ENCODE results near the gene SLC48A1. TPM values are rescaled to one million over a fixed set of nuclear protein-coding genes. Genes with fewer than 3 reads are reported as not detected.
A peak's percentile ranks its signal among the peaks of the same experiment; 100 is the strongest.

Gene SLC48A1
- total and polyA plus RNA-seq, 2 donors (not counting 3 experiments of a cell fraction or from before 2014, with no cell fraction given), result 17.3 to 20.3 TPM

DNA sequence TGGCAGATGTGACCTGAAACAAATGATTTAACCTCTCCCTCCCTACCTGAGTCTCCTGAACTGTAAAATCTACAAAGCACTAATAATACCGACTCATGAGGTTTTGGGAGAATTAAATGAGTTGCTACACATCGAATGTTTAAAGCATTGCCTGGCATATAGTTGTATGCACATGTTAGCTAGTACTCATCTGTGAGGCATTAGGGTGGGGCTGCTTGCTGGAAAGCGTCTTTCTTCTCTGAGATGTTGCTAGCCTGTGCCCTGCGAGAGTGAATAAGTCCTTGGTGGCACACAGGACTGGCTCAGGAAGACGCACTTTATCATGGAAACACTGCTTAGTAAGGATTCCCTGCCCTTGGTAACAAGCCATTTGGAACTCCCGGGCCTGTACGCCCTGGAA, 20.5 kb upstream of the SLC48A1 start:
- H3K9ac ChIP-seq (replicated peaks; ENCODE audit: extremely low read depth, insufficient read depth, low read length), result no peak overlapping the region
- H3K27me3 ChIP-seq (ENCODE audit: control insufficient read depth in 2 of 2, insufficient read depth in 2 of 2, low read length in 2 of 2), result no peaks in the 10 kb centered on the region
- H3K4me2 ChIP-seq (ENCODE audit: insufficient read depth, low read length), result no peak overlapping the region
- no peaks in the 10 kb centered on the region for H4K20me1 ChIP-seq (replicated peaks; ENCODE audit: control insufficient read depth, extremely low read depth, insufficient read depth, low read length)
- dilution Hi-C loops (cut with MboI; ENCODE audit: extremely low pct_ligation_motif_present, low sequenced_read_pairs), result no loop called here
- H3K4me3 ChIP-seq (replicated peaks in 1 of 3; ENCODE audit: insufficient read depth in 1 of 3, low read depth in 1 of 3, low read length in 3 of 3), result no peak overlapping the region
- no peak for TF ChIP-seq GATA2 (IDR thresholded peaks at IDR 0.05; ENCODE audit: insufficient read depth, insufficient read length, low read depth, low read length)
- no peak for TF ChIP-seq POLR2A (IDR thresholded peaks at IDR 0.05; ENCODE audit: low read depth, low read length)
- H3K79me2 ChIP-seq (ENCODE audit: control insufficient read depth, insufficient read depth, low read length), result peaks cover 28% of the 10 kb centered on the region
- intact Hi-C loops (cut with micrococcal nuclease), result no loop called here
- no peaks in the 10 kb centered on the region for H3K9me1 ChIP-seq (replicated peaks; ENCODE audit: control insufficient read depth, extremely low read depth, insufficient read depth, low read length)
- H3K27ac ChIP-seq (ENCODE audit: insufficient read depth, low read depth, low read length), result peak overlapping the region; percentile 70
- FAIRE-seq (peak; percentile 18), DNase-seq (ENCODE audit: low read depth, low spot score) (no peak)
- CTCF ChIA-PET, result interaction anchor here (1.5 to 8.4 kb wide), 2 partner anchors 10 to 15 kb away, joined by 5 to 105 read pairs; no protein-coding TSS in a partner anchor
- no TSS peak for BruUV-seq (replicated peaks)
- H2AFZ ChIP-seq (ENCODE audit: low read depth, low read length), result no peak overlapping the region
- peaks cover 48% of the 10 kb centered on the region for H3K4me1 ChIP-seq (ENCODE audit: control insufficient read depth, extremely low read depth, insufficient read depth, low read length)
- H3K36me3 ChIP-seq (ENCODE audit: control insufficient read depth in 2 of 2, extremely low read depth in 1 of 2, insufficient read depth in 2 of 2, low read length in 2 of 2), result peaks cover 6 to 38% of the 10 kb centered on the region in 2 experiments
- POLR2A ChIA-PET, result no interaction called here
- H3K9me3 ChIP-seq (replicated peaks; ENCODE audit: control insufficient read depth, insufficient read depth, low read length), result no peaks in the 10 kb centered on the region

GRCh38 chr12:47753021-47754001, 19.7 kb upstream of the SLC48A1 start:
- H3K9ac ChIP-seq (replicated peaks; ENCODE audit: extremely low read depth, insufficient read depth, low read length), result no peak overlapping the region
- POLR2A ChIA-PET, result no interaction called here
- dilution Hi-C loops (cut with MboI; ENCODE audit: extremely low pct_ligation_motif_present, low sequenced_read_pairs) (no loop called here), intact Hi-C loops (cut with micrococcal nuclease) (no loop called here)
- peak overlapping the region; percentile 31 for H3K4me2 ChIP-seq (ENCODE audit: insufficient read depth, low read length)
- peaks cover 52% of the 10 kb centered on the region for H3K4me1 ChIP-seq (ENCODE audit: control insufficient read depth, extremely low read depth, insufficient read depth, low read length)
- CTCF ChIA-PET, result interaction anchor here (1.3 to 8.4 kb wide), 4 partner anchors 11 to 85 kb away, joined by 3 to 191 read pairs (median 58); no protein-coding TSS in a partner anchor
- DNase-seq (ENCODE audit: low read depth, low spot score), result peak; percentile 73
- no peaks in the 10 kb centered on the region for H4K20me1 ChIP-seq (replicated peaks; ENCODE audit: control insufficient read depth, extremely low read depth, insufficient read depth, low read length)
- no peaks in the 10 kb centered on the region for H3K27me3 ChIP-seq (ENCODE audit: control insufficient read depth in 2 of 2, insufficient read depth in 2 of 2, low read length in 2 of 2)
- no peak overlapping the region for H3K4me3 ChIP-seq (replicated peaks in 1 of 3; ENCODE audit: insufficient read depth in 1 of 3, low read depth in 1 of 3, low read length in 3 of 3)
- TF ChIP-seq EZH2 (IDR thresholded peaks at IDR 0.05; ENCODE audit: borderline replicate concordance, low read depth, low read length, severe bottlenecking) (no peak), MYC (IDR thresholded peaks at IDR 0.05; ENCODE audit: low read depth, low read length) (peak; percentile 17), POLR2A (IDR thresholded peaks at IDR 0.05; ENCODE audit: low read depth, low read length) (no peak), JUN (IDR thresholded peaks at IDR 0.05; ENCODE audit: borderline replicate concordance, insufficient read depth, insufficient read length, low read depth) (no peak), GATA2 (IDR thresholded peaks at IDR 0.05; ENCODE audit: insufficient read depth, insufficient read length, low read depth, low read length) (no peak), POLR2AphosphoS5 (IDR thresholded peaks at IDR 0.05; ENCODE audit: insufficient read depth, low read depth, low read length) (peak; percentile 63)
- TF ChIP-seq, protein P1, sequence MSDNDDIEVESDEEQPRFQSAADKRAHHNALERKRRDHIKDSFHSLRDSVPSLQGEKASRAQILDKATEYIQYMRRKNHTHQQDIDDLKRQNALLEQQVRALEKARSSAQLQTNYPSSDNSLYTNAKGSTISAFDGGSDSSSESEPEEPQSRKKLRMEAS (IDR thresholded peaks at IDR 0.05; ENCODE audit: insufficient read depth, insufficient read length), result peak; percentile 86
- TF ChIP-seq, protein P2, sequence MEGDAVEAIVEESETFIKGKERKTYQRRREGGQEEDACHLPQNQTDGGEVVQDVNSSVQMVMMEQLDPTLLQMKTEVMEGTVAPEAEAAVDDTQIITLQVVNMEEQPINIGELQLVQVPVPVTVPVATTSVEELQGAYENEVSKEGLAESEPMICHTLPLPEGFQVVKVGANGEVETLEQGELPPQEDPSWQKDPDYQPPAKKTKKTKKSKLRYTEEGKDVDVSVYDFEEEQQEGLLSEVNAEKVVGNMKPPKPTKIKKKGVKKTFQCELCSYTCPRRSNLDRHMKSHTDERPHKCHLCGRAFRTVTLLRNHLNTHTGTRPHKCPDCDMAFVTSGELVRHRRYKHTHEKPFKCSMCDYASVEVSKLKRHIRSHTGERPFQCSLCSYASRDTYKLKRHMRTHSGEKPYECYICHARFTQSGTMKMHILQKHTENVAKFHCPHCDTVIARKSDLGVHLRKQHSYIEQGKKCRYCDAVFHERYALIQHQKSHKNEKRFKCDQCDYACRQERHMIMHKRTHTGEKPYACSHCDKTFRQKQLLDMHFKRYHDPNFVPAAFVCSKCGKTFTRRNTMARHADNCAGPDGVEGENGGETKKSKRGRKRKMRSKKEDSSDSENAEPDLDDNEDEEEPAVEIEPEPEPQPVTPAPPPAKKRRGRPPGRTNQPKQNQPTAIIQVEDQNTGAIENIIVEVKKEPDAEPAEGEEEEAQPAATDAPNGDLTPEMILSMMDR (IDR thresholded peaks at IDR 0.05; ENCODE audit: extremely low read depth in 1 of 2, insufficient read depth in 1 of 2, low read depth in 1 of 2, low read length in 2 of 2), result no peak
- peaks cover 35% of the 10 kb centered on the region for H3K79me2 ChIP-seq (ENCODE audit: control insufficient read depth, insufficient read depth, low read length)
- peaks cover 3 to 31% of the 10 kb centered on the region in 2 experiments for H3K36me3 ChIP-seq (ENCODE audit: control insufficient read depth in 2 of 2, extremely low read depth in 1 of 2, insufficient read depth in 2 of 2, low read length in 2 of 2)
- H2AFZ ChIP-seq (ENCODE audit: low read depth, low read length), result peak overlapping the region; percentile 29
- peak overlapping the region; percentile 70 for H3K27ac ChIP-seq (ENCODE audit: insufficient read depth, low read depth, low read length)
- H3K9me3 ChIP-seq (replicated peaks; ENCODE audit: control insufficient read depth, insufficient read depth, low read length), result no peaks in the 10 kb centered on the region
- BruUV-seq (replicated peaks), result no TSS peak
- no peaks in the 10 kb centered on the region for H3K9me1 ChIP-seq (replicated peaks; ENCODE audit: control insufficient read depth, extremely low read depth, insufficient read depth, low read length)
- FAIRE-seq, result peak; percentile 97

Measured in endothelial cell of umbilical vein (primary cell).